Tibial artery (tissue), 4 donors: ENCODE data around the gene SPRR2A.

Experiments
- DNase-seq, 2 donors: peaks; one replicate each; pipeline ENCODE4 v3.0.0-alpha.2; 2019
- H3K27ac ChIP-seq, 2 donors: fragments of 200-600 bp; sonication (generic) in 1 of 2; 1 replicate in 1 of 2; 2 replicates in 1 of 2; pipeline ENCODE4 v1.5.1; 2018 to 2019; ENCODE audit warnings: mild to moderate bottlenecking in 1 of 2
- H3K27me3 ChIP-seq, 2 donors: fragments of 200-600 bp; sonication (generic) in 1 of 2; one replicate each; pipeline versions ENCODE4 v1.5.1 to v1.6.0; 2016 to 2019
- H3K36me3 ChIP-seq, 3 donors: fragments of 200-600 bp; sonication (generic) in 2 of 3; one replicate each; pipeline ENCODE4 v1.5.1; 2016 to 2019; ENCODE audit warnings: mild to moderate bottlenecking in 2 of 3
- H3K4me1 ChIP-seq, 4 donors: fragments of 200-600 bp; sonication (generic) in 2 of 4; 1 replicate in 3 of 4; 2 replicates in 1 of 4; pipeline ENCODE4 v1.5.1; 2016 to 2019
- H3K4me3 ChIP-seq, 2 donors: fragments of 200-600 bp; sonication (generic) in 1 of 2; 1 replicate in 1 of 2; 2 replicates in 1 of 2; pipeline ENCODE4 v1.5.1; 2018 to 2019; ENCODE audit warnings: mild to moderate bottlenecking in 2 of 2
- H3K9me3 ChIP-seq, 3 donors: fragments of 200-600 bp; sonication (generic) in 1 of 3; one replicate each; pipeline ENCODE4 v1.5.1; 2016 to 2019
- intact Hi-C: fragments of 100-400 bp; cut with DNase I; formaldehyde crosslinking; loops from one replicate; pipeline ENCODE4 v1.15.0; 2023; ENCODE audit warnings: low total_unique reads
- TF ChIP-seq, protein P1 (sequence below), 2 experiments: fragments of 200-600 bp in 1 of 2; fragments of 450-650 bp in 1 of 2; IDR thresholded peaks; one replicate each; pipeline ENCODE4 v1.5.1; 2017 to 2019; ENCODE audit warnings: antibody characterized with exemption in 2 of 2, mild to moderate bottlenecking in 1 of 2, moderate library complexity in 1 of 2

Gene SPRR2A

DNA sequence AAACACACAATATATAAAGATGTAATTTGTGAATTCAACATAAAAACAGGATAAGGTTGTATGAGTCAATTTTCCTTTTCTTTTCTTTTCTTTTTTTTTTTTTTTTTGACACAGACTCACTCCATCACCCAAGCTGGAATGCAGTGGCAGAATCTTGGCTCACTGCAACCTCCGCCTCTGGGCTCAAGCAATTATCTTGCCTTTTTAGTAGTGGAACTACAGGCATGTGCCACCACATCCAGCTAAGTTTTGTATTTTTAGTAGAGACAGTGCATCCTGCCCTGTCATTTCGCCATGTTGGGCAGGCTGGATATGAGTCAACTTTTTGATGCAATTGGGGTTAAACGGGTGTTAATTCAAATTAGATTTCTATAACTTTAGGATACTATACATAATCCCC, 24.4 kb upstream of the SPRR2A start:
- Histone ChIP-seq H3K36me3 (no peaks in the 10 kb centered on the region), H3K4me3 (no peak overlapping the region), H3K4me1 (no peaks in the 10 kb centered on the region), H3K27me3 (no peaks in the 10 kb centered on the region), H3K9me3 (no peaks in the 10 kb centered on the region), H3K27ac (no peak overlapping the region)
- intact Hi-C loops: no loop called here
- TF ChIP-seq, protein P1, sequence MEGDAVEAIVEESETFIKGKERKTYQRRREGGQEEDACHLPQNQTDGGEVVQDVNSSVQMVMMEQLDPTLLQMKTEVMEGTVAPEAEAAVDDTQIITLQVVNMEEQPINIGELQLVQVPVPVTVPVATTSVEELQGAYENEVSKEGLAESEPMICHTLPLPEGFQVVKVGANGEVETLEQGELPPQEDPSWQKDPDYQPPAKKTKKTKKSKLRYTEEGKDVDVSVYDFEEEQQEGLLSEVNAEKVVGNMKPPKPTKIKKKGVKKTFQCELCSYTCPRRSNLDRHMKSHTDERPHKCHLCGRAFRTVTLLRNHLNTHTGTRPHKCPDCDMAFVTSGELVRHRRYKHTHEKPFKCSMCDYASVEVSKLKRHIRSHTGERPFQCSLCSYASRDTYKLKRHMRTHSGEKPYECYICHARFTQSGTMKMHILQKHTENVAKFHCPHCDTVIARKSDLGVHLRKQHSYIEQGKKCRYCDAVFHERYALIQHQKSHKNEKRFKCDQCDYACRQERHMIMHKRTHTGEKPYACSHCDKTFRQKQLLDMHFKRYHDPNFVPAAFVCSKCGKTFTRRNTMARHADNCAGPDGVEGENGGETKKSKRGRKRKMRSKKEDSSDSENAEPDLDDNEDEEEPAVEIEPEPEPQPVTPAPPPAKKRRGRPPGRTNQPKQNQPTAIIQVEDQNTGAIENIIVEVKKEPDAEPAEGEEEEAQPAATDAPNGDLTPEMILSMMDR (IDR thresholded peaks at IDR 0.05): no peak
- no peak for DNase-seq

DNA sequence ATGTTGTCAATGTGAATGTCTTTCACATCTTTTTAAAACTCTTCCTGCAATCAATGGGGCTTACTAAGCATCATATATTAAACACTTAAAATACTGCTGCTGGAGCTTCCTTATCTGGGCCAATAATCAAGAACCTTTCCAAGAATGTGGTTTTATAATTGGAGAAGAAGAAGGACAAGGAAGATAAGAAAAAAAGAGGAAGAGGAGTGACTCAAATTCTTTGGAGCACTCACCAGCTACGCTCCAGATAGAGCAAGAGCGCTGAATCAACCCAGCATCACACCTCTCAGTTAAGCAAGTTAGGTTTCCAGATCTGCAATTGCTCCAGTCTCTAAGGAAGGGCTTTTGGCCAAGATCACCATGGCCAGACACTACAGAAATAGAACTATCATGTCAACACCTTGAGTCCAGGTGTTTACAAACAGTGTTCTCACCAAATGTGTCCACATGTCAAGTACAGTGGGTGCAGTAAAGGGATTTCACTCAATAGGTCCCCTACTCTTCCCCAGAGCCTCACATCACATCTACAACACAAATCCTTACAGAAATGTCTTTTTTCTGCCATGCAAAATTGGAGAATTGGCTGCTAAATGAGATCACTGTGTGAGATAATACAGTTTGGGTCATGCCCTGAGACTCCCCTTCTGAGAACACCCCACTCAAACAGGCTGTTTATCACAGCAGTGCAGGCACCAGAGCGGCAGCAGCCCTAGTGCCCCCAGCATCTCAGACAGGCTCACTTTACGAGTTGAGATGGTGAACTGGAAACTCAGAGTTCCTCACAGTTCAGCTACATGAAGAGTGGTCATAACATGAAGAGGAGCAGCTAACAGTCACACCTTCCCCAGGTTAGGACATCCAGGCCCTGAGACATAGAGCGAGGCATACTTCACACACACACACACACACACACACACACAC, 15.8 kb upstream of the SPRR2A start:
- Histone ChIP-seq H3K4me3 (no peak overlapping the region), H3K9me3 (no peaks in the 10 kb centered on the region), H3K27me3 (no peaks in the 10 kb centered on the region), H3K27ac (no peak overlapping the region), H3K36me3 (no peaks in the 10 kb centered on the region), H3K4me1 (no peaks in the 10 kb centered on the region)
- no peak for DNase-seq
- intact Hi-C loops: no loop called here
- TF ChIP-seq, protein P1 (IDR thresholded peaks at IDR 0.05): no peak

DNA sequence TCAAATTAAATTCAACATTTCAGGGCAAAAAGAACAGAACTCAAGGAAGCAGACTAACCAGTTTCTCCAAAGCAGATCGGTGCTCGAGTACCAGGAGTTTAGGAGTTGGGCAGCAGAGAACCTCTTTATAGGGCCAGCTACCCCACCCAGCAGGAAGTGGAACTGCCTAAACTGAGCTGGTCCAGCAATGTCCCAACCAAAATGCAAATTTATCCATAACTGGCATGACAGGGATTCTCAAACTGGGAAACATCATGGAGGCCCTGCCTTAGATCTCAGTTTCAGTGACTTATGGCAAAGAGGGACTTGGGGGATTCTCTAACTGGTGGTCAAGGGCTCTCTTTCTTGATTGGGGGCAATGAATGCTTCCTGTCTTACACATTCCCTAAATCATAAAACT, 14.2 kb upstream of the SPRR2A start, which contains the start of gene SPRR2B:
Gene SPRR2B (minus strand): TSS at position 101 of the 400 bp plus-strand sequence. CDS start 772 bp downstream, outside the sequence.
- Histone ChIP-seq H3K36me3 (no peaks in the 10 kb centered on the region), H3K4me3 (no peak within 1 kb of the TSS), H3K27ac (no peak within 1 kb of the TSS), H3K27me3 (no peaks in the 10 kb centered on the region), H3K9me3 (no peaks in the 10 kb centered on the region), H3K4me1 (no peaks in the 10 kb centered on the region)
- DNase-seq: no peak
- TF ChIP-seq, protein P1 (IDR thresholded peaks at IDR 0.05): no peak
- intact Hi-C loops: no loop called here

DNA sequence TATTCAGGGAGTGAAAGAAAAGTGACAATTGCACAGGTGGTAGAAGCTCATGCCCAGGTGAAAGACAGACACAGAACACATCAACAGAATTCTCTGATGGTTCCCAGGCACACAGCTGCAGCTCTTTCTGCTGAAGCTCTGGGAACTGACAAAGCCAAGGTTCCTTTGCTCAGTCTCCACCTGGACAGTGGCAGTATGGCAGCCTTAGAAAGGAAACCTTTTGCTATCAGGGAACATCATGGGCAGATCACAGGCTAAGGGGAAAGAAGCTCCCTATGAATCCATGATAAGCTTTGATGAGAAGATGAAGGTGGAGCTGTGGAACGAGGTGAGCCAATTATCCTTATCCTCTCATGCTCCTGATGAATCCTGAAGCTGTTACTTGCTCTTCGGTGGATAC, 12.9 kb upstream of the SPRR2A start:
- TF ChIP-seq, protein P1 (IDR thresholded peaks at IDR 0.05): no peak
- no peaks in the 10 kb centered on the region for H3K9me3 ChIP-seq
- no peaks in the 10 kb centered on the region for H3K27me3 ChIP-seq
- DNase-seq: no peak
- H3K4me1 ChIP-seq: no peaks in the 10 kb centered on the region
- no peak overlapping the region for H3K4me3 ChIP-seq
- no peak overlapping the region for H3K27ac ChIP-seq
- intact Hi-C loops: no loop called here
- no peaks in the 10 kb centered on the region for H3K36me3 ChIP-seq

DNA sequence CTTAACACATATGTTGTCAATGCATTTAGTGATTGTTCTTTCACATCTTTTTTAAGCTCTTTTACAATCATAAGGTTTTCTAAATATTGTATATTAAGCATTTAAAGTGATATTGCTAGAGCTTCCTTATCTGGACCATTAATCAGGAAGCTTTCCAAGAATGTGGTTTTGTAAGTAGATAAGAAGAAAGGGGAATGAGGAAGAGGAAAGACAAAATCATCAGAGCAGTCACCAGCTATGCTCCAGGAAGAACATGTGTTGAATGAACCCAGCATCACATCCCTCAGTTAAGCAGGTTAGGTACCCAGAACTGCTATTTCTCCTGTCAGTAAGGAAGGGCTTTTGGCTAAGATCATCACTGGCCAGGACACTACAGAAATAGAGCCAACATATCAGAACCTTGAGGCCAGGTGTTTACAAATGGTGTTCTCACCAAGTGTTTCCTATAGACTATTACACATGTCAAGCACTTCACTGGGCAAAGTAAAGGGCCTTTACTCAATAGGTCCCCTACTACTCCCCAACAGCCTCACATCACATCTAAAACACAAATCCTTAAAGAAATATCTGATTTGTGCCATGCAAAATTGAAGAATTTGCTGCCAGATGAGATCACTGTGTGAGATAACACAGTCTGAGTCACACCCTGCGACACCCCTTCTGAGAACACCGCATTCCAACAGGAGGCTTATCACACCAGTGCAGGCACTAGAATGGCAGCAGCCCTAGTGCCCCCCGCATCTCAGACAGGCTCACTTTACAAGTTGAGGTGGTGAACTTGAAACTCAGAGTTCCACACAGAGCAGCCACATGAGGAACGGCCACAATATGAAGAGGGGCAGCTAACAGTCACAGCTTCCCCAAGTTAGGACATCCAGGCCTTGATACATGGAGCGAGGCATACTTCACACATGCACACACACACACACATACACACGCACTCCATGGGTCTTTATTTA, 1.8 kb upstream of the SPRR2A start:
- TF ChIP-seq, protein P1 (IDR thresholded peaks at IDR 0.05): no peak
- Histone ChIP-seq H3K9me3 (no peaks in the 10 kb centered on the region), H3K27ac (no peak overlapping the region), H3K36me3 (no peaks in the 10 kb centered on the region), H3K4me3 (no peak overlapping the region), H3K27me3 (no peaks in the 10 kb centered on the region), H3K4me1 (no peaks in the 10 kb centered on the region)
- no peak for DNase-seq
- intact Hi-C loops: no loop called here
